ENCODE results near the gene POLD2.
"Not testable (repeated sequence)": the region's sequence is repeated elsewhere in the genome, so short reads cannot be mapped to it uniquely, and the experiment has no call there.

POLD2 gene

GRCh38 chr7:44141221-44141850, 18.0 kb upstream of the POLD2 start, which contains the start of gene MYL7:
Gene MYL7 (minus strand): TSS chr7:44141332. CDS start chr7:44141305, 27 bp downstream.
- H3K4me3 ChIP-seq (ENCODE audit: low read length), result no peak within 1 kb of the TSS
- no peak for DNase-seq (ENCODE audit: low read depth, low spot score)

- H3K4me3 ChIP-seq (ENCODE audit: low read length), result no peak overlapping the region
- DNase-seq (ENCODE audit: low read depth, low spot score), result no peak
Observed at GRCh38 chr7:44140341-44140740, 17.0 kb upstream of the POLD2 start.

- H3K4me3 ChIP-seq (ENCODE audit: low read length), result no peak overlapping the region
- DNase-seq (ENCODE audit: low read depth, low spot score), result no peak
Observed at GRCh38 chr7:44139311-44140010, 16.1 kb upstream of the POLD2 start.

- DNase-seq (ENCODE audit: low read depth, low spot score), result no peak
- no peak overlapping the region for H3K4me3 ChIP-seq (ENCODE audit: low read length)
Observed at GRCh38 chr7:44138698-44139097, 15.3 kb upstream of the POLD2 start.

GRCh38 chr7:44136731-44137130, 13.4 kb upstream of the POLD2 start:
- no peak overlapping the region for H3K4me3 ChIP-seq (ENCODE audit: low read length)
- DNase-seq (ENCODE audit: low read depth, low spot score), result no peak

- H3K4me3 ChIP-seq (ENCODE audit: low read length), result no peak overlapping the region
- DNase-seq (ENCODE audit: low read depth, low spot score), result no peak
Observed at GRCh38 chr7:44134943-44135628, 11.7 kb upstream of the POLD2 start.

- DNase-seq (ENCODE audit: low read depth, low spot score), result no peak
- H3K4me3 ChIP-seq (ENCODE audit: low read length), result no peak overlapping the region
Observed at GRCh38 chr7:44133295-44133694, 9.9 kb upstream of the POLD2 start.

GRCh38 chr7:44132039-44132438, 8.7 kb upstream of the POLD2 start:
- DNase-seq (ENCODE audit: low read depth, low spot score), result no peak
- no peak overlapping the region for H3K4me3 ChIP-seq (ENCODE audit: low read length)

GRCh38 chr7:44131173-44132029, 8.1 kb upstream of the POLD2 start:
- no peak overlapping the region for H3K4me3 ChIP-seq (ENCODE audit: low read length)
- DNase-seq (ENCODE audit: low read depth, low spot score), result peak; percentile 33

- H3K4me3 ChIP-seq (ENCODE audit: low read length), result no peak overlapping the region
- DNase-seq (ENCODE audit: low read depth, low spot score), result no peak
Observed at GRCh38 chr7:44128721-44129582, 5.6 kb upstream of the POLD2 start.

- no peak for DNase-seq (ENCODE audit: low read depth, low spot score)
Observed at GRCh38 chr7:44127161-44127560, 3.8 kb upstream of the POLD2 start.

GRCh38 chr7:44126574-44126973, 3.2 kb upstream of the POLD2 start:
- not testable (repeated sequence) for DNase-seq (ENCODE audit: low read depth, low spot score); H3K4me3 ChIP-seq (ENCODE audit: low read length)

More at GRCh38 chr7:44127161-44127560, 3.8 kb upstream of the POLD2 start:
- no peak overlapping the region for H3K4me3 ChIP-seq (ENCODE audit: low read length)

- no peak for DNase-seq (ENCODE audit: low read depth, low spot score)
- H3K4me3 ChIP-seq (ENCODE audit: low read length), result no peak overlapping the region
Observed at GRCh38 chr7:44124822-44125202, 1.5 kb upstream of the POLD2 start.

- peak overlapping the region; percentile 56 for H3K4me3 ChIP-seq (ENCODE audit: low read length)
- DNase-seq (ENCODE audit: low read depth, low spot score), result no peak
Observed at GRCh38 chr7:44122529-44122928, 819 bp downstream of the POLD2 start.

- peak overlapping the region; percentile 56 for H3K4me3 ChIP-seq (ENCODE audit: low read length)
- DNase-seq (ENCODE audit: low read depth, low spot score), result no peak
Observed at GRCh38 chr7:44121761-44122420, 1.5 kb downstream of the POLD2 start.

GRCh38 chr7:44120395-44120794, 3.0 kb downstream of the POLD2 start:
- no peak overlapping the region for H3K4me3 ChIP-seq (ENCODE audit: low read length)
- DNase-seq (ENCODE audit: low read depth, low spot score), result no peak

- no peak for DNase-seq (ENCODE audit: low read depth, low spot score)
- H3K4me3 ChIP-seq (ENCODE audit: low read length), result no peak overlapping the region
Observed at GRCh38 chr7:44119829-44120380, 3.4 kb downstream of the POLD2 start.

All from Jurkat, Clone E6-1 (cell line).